DOHH2 (cell line): Measurements from ENCODE around the gene PRDM16.

Source experiments
- H3F3A ChIP-seq: fragments of 200-600 bp; sonication (generic), shearing (Covaris generic); 2 replicates; pipeline ENCODE4 v1.6.0; 2016; ENCODE audit warnings: antibody characterized with exemption, mild to moderate bottlenecking; ENCODE audit not compliant: control insufficient read depth, insufficient read depth
- H3K27ac ChIP-seq: fragments of 200-600 bp; sonication (generic); 2 replicates; pipeline ENCODE4 v1.5.1; 2014; ENCODE audit warnings: low read depth, mild to moderate bottlenecking, low read length, moderate library complexity
- H3K27me3 ChIP-seq: fragments of 200-600 bp; sonication (generic); 2 replicates; pipeline ENCODE4 v1.6.1; 2014; ENCODE audit warnings: mild to moderate bottlenecking, low read length, mixed read lengths; ENCODE audit not compliant: control insufficient read depth
- H3K36me3 ChIP-seq: fragments of 200-600 bp; sonication (generic); 2 replicates; pipeline ENCODE4 v1.6.1; 2014; ENCODE audit warnings: mild to moderate bottlenecking, low read length, moderate library complexity, mixed read lengths; ENCODE audit not compliant: control insufficient read depth
- H3K4me1 ChIP-seq: fragments of 200-600 bp; sonication (generic); 2 replicates; pipeline ENCODE4 v1.6.1; 2014; ENCODE audit warnings: mild to moderate bottlenecking, low read length, mixed read lengths; ENCODE audit not compliant: control insufficient read depth
- H3K4me2 ChIP-seq: fragments of 200-600 bp; sonication (generic); 2 replicates; pipeline ENCODE4 v1.6.0; 2014; ENCODE audit warnings: mild to moderate bottlenecking, low read length, moderate library complexity
- H3K4me3 ChIP-seq: fragments of 200-600 bp; sonication (generic); 2 replicates; pipeline ENCODE4 v1.5.1; 2014; ENCODE audit warnings: mild to moderate bottlenecking, low read length, mixed read lengths
- H3K79me2 ChIP-seq: fragments of 200-600 bp; sonication (generic); 2 replicates; pipeline ENCODE4 v1.6.1; 2014; ENCODE audit warnings: mild to moderate bottlenecking, low read length, mixed read lengths; ENCODE audit not compliant: control insufficient read depth
- H3K9me2 ChIP-seq: fragments of 200-600 bp; sonication (generic); replicated peaks from 2 replicates; pipeline ENCODE4 v1.6.1; 2014; ENCODE audit warnings: mild to moderate bottlenecking, low read length, mixed read lengths; ENCODE audit not compliant: control insufficient read depth
- H3K9me3 ChIP-seq: fragments of 200-600 bp; sonication (generic); 2 replicates; pipeline ENCODE4 v1.6.1; 2014; ENCODE audit warnings: antibody characterized with exemption, low read length, mixed read lengths; ENCODE audit not compliant: control insufficient read depth, insufficient read depth
- H4K20me1 ChIP-seq: fragments of 200-600 bp; sonication (generic); 2 replicates; pipeline ENCODE4 v1.6.0; 2014; ENCODE audit warnings: low read depth, mild to moderate bottlenecking, antibody characterized with exemption, low read length, moderate library complexity; ENCODE audit not compliant: control insufficient read depth, insufficient read depth
- CTCF ChIP-seq: fragments of 200-600 bp; sonication (generic); IDR thresholded peaks from one replicate; pipeline ENCODE4 v1.5.1; 2014; ENCODE audit warnings: antibody characterized with exemption, mild to moderate bottlenecking, low read depth, low read length; ENCODE audit not compliant: poor library complexity, severe bottlenecking
- EZH2phosphoT487 ChIP-seq: fragments of 200-600 bp; sonication (generic); IDR thresholded peaks from 2 replicates; pipeline ENCODE4 v1.6.1; 2017; ENCODE audit warnings: borderline replicate concordance, mild to moderate bottlenecking, antibody characterized with exemption, low read length, moderate library complexity, mixed read lengths

Gene PRDM16

DNA sequence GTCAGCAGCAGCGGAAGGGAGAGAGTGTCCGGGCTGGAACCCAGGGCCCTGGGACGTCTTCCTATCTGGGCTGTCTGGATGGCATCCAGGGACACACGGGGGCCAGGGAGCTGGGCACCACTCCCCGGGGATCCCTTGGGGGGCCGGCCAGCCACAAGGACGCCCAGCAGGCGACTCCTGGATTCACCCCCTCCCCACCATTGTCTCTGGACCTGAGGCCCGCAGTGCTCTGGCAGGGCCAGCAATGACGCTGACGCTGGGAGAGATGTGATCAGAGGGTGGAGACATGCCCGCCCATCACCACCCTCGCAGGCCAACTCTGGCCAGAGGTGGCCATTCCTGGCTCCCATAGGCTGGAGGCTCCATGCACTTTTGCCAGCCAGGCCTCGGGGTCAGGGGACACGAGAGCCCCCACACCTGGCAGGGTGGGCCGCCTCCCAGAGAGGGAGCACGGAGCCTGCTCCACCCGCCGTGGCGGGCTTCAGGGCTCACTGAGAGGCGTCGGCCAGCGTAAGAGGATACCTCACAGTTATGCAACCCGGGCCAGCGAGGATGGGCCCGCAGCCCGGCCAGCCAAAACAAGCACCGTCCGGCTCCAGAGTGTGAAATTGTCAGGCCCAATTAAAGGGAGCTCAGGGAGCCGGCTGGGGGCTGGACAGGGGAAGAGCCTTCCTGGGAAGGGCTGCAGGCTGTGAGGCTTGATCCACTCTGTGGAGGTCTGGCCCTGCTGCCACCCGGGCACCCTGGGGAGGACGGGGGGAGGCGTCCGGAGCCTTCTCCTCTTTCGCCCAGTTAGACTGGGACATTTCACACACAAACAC, 37.4 kb upstream of the PRDM16 start:
- Histone ChIP-seq H3F3A (no peaks in the 10 kb centered on the region), H3K4me3 (no peak overlapping the region), H3K9me2 (no peaks in the 10 kb centered on the region), H3K9me3 (no peaks in the 10 kb centered on the region), H3K27me3 (no peaks in the 10 kb centered on the region), H3K36me3 (no peaks in the 10 kb centered on the region), H3K79me2 (no peaks in the 10 kb centered on the region), H3K4me2 (no peak overlapping the region), H3K4me1 (no peaks in the 10 kb centered on the region), H4K20me1 (no peaks in the 10 kb centered on the region), H3K27ac (no peak overlapping the region)
- no peak for TF ChIP-seq EZH2phosphoT487
- TF ChIP-seq CTCF = no peak

- no peaks in the 10 kb centered on the region for H4K20me1 ChIP-seq
- H3F3A ChIP-seq = no peaks in the 10 kb centered on the region
- no peak overlapping the region for H3K27ac ChIP-seq
- TF ChIP-seq EZH2phosphoT487 (no peak), CTCF (no peak)
- H3K79me2 ChIP-seq = no peaks in the 10 kb centered on the region
- H3K4me2 ChIP-seq = no peak overlapping the region
- no peak overlapping the region for H3K4me3 ChIP-seq
- no peaks in the 10 kb centered on the region for H3K9me2 ChIP-seq
- no peaks in the 10 kb centered on the region for H3K27me3 ChIP-seq
- no peaks in the 10 kb centered on the region for H3K4me1 ChIP-seq
- H3K36me3 ChIP-seq = no peaks in the 10 kb centered on the region
- no peaks in the 10 kb centered on the region for H3K9me3 ChIP-seq
Measured at GRCh38 chr1:3032371-3033039, 36.5 kb upstream of the PRDM16 start.

- Histone ChIP-seq H3K4me3 (no peak overlapping the region), H3K27ac (no peak overlapping the region), H3K9me2 (no peaks in the 10 kb centered on the region), H3K9me3 (no peaks in the 10 kb centered on the region), H3K4me2 (no peak overlapping the region), H3K36me3 (no peaks in the 10 kb centered on the region), H3K27me3 (no peaks in the 10 kb centered on the region), H3K79me2 (no peaks in the 10 kb centered on the region), H4K20me1 (no peaks in the 10 kb centered on the region), H3K4me1 (no peaks in the 10 kb centered on the region), H3F3A (no peaks in the 10 kb centered on the region)
- TF ChIP-seq CTCF (no peak), EZH2phosphoT487 (no peak)
Measured at GRCh38 chr1:3033040-3033789, 35.8 kb upstream of the PRDM16 start.
